ENCODE measurements around the gene INPP4A.

GRCh38 chr2:98489971-98490962, 45.6 kb downstream of the INPP4A start:
- TF ChIP-seq, protein P1, sequence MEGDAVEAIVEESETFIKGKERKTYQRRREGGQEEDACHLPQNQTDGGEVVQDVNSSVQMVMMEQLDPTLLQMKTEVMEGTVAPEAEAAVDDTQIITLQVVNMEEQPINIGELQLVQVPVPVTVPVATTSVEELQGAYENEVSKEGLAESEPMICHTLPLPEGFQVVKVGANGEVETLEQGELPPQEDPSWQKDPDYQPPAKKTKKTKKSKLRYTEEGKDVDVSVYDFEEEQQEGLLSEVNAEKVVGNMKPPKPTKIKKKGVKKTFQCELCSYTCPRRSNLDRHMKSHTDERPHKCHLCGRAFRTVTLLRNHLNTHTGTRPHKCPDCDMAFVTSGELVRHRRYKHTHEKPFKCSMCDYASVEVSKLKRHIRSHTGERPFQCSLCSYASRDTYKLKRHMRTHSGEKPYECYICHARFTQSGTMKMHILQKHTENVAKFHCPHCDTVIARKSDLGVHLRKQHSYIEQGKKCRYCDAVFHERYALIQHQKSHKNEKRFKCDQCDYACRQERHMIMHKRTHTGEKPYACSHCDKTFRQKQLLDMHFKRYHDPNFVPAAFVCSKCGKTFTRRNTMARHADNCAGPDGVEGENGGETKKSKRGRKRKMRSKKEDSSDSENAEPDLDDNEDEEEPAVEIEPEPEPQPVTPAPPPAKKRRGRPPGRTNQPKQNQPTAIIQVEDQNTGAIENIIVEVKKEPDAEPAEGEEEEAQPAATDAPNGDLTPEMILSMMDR (tag by site-specific recombination; IDR thresholded peaks at IDR 0.05): no peak
- no peak for TF ChIP-seq ZNF18 (tag by site-specific recombination; IDR thresholded peaks at IDR 0.05)
- TF ChIP-seq, protein P2, sequence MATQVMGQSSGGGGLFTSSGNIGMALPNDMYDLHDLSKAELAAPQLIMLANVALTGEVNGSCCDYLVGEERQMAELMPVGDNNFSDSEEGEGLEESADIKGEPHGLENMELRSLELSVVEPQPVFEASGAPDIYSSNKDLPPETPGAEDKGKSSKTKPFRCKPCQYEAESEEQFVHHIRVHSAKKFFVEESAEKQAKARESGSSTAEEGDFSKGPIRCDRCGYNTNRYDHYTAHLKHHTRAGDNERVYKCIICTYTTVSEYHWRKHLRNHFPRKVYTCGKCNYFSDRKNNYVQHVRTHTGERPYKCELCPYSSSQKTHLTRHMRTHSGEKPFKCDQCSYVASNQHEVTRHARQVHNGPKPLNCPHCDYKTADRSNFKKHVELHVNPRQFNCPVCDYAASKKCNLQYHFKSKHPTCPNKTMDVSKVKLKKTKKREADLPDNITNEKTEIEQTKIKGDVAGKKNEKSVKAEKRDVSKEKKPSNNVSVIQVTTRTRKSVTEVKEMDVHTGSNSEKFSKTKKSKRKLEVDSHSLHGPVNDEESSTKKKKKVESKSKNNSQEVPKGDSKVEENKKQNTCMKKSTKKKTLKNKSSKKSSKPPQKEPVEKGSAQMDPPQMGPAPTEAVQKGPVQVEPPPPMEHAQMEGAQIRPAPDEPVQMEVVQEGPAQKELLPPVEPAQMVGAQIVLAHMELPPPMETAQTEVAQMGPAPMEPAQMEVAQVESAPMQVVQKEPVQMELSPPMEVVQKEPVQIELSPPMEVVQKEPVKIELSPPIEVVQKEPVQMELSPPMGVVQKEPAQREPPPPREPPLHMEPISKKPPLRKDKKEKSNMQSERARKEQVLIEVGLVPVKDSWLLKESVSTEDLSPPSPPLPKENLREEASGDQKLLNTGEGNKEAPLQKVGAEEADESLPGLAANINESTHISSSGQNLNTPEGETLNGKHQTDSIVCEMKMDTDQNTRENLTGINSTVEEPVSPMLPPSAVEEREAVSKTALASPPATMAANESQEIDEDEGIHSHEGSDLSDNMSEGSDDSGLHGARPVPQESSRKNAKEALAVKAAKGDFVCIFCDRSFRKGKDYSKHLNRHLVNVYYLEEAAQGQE (tag by site-specific recombination; IDR thresholded peaks at IDR 0.05): no peak
- TF ChIP-seq ZSCAN5A (tag by site-specific recombination; IDR thresholded peaks at IDR 0.05): no peak
- TF ChIP-seq ZNF513 (tag by site-specific recombination; IDR thresholded peaks at IDR 0.05): no peak
- no peak for TF ChIP-seq TCF7L2 (IDR thresholded peaks at IDR 0.05; ENCODE audit: borderline replicate concordance, low read depth, low read length)
- no peak for TF ChIP-seq ZNF335 (tag by site-specific recombination; conservative IDR thresholded peaks at IDR 0.05)

Measured in HEK293 (cell line).